Glutamatergic neuron (in vitro differentiated cells): ENCODE results near the gene NELL2. TPM values are rescaled to one million over a fixed set of nuclear protein-coding genes. Genes with fewer than 3 reads are reported as not detected.
A peak's percentile ranks its signal among the peaks of the same experiment; 100 is the strongest.

ENCODE experiments used
- DNase-seq: peaks from one replicate; pipeline ENCODE4 v3.0.0; 2022
- H3K27ac Mint-ChIP-seq: one replicate; pipeline ENCODE4 v1.8.0; 2020; ENCODE audit warnings: mild to moderate bottlenecking, mixed read lengths, inconsistent platforms; ENCODE audit not compliant: unreplicated experiment
- H3K27me3 Mint-ChIP-seq: one replicate; pipeline ENCODE4 v1.8.0; 2020; ENCODE audit warnings: mild to moderate bottlenecking, moderate library complexity, mixed read lengths, inconsistent platforms; ENCODE audit not compliant: unreplicated experiment
- H3K36me3 Mint-ChIP-seq: one replicate; pipeline ENCODE4 v1.8.0; 2020; ENCODE audit warnings: mild to moderate bottlenecking, mixed read lengths, inconsistent platforms; ENCODE audit not compliant: unreplicated experiment
- H3K4me1 Mint-ChIP-seq: one replicate; pipeline ENCODE4 v1.8.0; 2020; ENCODE audit warnings: mild to moderate bottlenecking, low read depth, mixed read lengths, inconsistent platforms; ENCODE audit not compliant: unreplicated experiment
- H3K4me3 Mint-ChIP-seq: one replicate; pipeline ENCODE4 v1.8.0; 2020; ENCODE audit warnings: mild to moderate bottlenecking, mixed read lengths, inconsistent platforms; ENCODE audit not compliant: unreplicated experiment
- H3K9me3 Mint-ChIP-seq: one replicate; pipeline ENCODE4 v1.8.0; 2020; ENCODE audit warnings: mild to moderate bottlenecking, moderate library complexity, mixed read lengths, inconsistent platforms; ENCODE audit not compliant: unreplicated experiment
- CTCF ChIP-seq: fragments of 200-600 bp; sonication (generic); IDR thresholded peaks from one replicate; pipeline ENCODE4 v1.5.0; 2021; ENCODE audit not compliant: partially characterized antibody, unreplicated experiment
- total RNA-seq: library from RNA; stranded (reverse); fragmentation: NEBNext Ultra II Directional; extraction: Animal tissue kit (Norgen Biotek cat#: 25700); gene quantifications from one replicate; pipeline ENCODE4 v1.2.1, GENCODE V29; 2021; ENCODE audit not compliant: unreplicated experiment

NELL2 gene
- total RNA-seq, 1 donor from 2014 or later = 140 TPM

GRCh38 chr12:44537354-44537753 is 338.8 kb downstream of the NELL2 start:
- Mint-ChIP-seq H3K9me3 (no peaks in the 10 kb centered on the region), H3K36me3 (peaks cover 5% of the 10 kb centered on the region), H3K27ac (no peak overlapping the region), H3K4me1 (peaks cover 3% of the 10 kb centered on the region), H3K4me3 (no peak overlapping the region), H3K27me3 (peaks cover 4% of the 10 kb centered on the region)
- DNase-seq = no peak
- TF ChIP-seq CTCF = no peak

DNA sequence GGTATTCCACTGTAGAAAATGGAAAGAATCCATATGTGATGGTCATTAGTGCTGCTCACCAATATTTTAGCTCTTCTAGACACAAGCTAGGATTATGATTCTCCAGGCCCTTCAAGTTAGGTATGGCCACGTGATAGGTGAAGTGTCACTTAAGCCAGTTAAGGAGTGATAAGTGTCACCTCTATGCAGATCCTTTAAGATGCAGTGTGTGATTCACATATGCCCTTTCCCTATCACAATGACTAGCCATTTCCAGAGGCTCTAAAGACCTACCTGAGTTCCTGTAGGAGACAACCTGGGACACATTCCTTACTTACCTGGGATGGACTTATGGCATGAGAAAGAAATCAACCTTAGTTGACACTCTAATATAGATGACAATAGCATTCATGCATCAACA is 343.2 kb downstream of the NELL2 start:
- no peak for DNase-seq
- H3K4me1 Mint-ChIP-seq = peaks cover 3% of the 10 kb centered on the region
- peaks cover 2% of the 10 kb centered on the region for H3K27me3 Mint-ChIP-seq
- TF ChIP-seq CTCF = no peak
- H3K36me3 Mint-ChIP-seq = peaks cover 5% of the 10 kb centered on the region
- H3K27ac Mint-ChIP-seq = no peak overlapping the region
- H3K9me3 Mint-ChIP-seq = no peaks in the 10 kb centered on the region
- no peak overlapping the region for H3K4me3 Mint-ChIP-seq

- Mint-ChIP-seq H3K4me3 (no peak overlapping the region), H3K9me3 (no peaks in the 10 kb centered on the region)
- DNase-seq = no peak
Observed at GRCh38 chr12:44531320-44531971, 344.7 kb downstream of the NELL2 start.

GRCh38 chr12:44526655-44527182 is 349.4 kb downstream of the NELL2 start:
- Mint-ChIP-seq H3K27me3 (no peaks in the 10 kb centered on the region), H3K4me3 (no peak overlapping the region), H3K36me3 (no peaks in the 10 kb centered on the region), H3K27ac (no peak overlapping the region), H3K9me3 (no peaks in the 10 kb centered on the region), H3K4me1 (peaks cover 2% of the 10 kb centered on the region)
- DNase-seq = no peak
- peak; percentile 47 for TF ChIP-seq CTCF

More at GRCh38 chr12:44531320-44531971, 344.7 kb downstream of the NELL2 start:
- H3K36me3 Mint-ChIP-seq = peaks cover 5% of the 10 kb centered on the region
- peaks cover 2% of the 10 kb centered on the region for H3K27me3 Mint-ChIP-seq
- no peaks in the 10 kb centered on the region for H3K4me1 Mint-ChIP-seq
- H3K27ac Mint-ChIP-seq = no peak overlapping the region
- no peak for TF ChIP-seq CTCF

DNA sequence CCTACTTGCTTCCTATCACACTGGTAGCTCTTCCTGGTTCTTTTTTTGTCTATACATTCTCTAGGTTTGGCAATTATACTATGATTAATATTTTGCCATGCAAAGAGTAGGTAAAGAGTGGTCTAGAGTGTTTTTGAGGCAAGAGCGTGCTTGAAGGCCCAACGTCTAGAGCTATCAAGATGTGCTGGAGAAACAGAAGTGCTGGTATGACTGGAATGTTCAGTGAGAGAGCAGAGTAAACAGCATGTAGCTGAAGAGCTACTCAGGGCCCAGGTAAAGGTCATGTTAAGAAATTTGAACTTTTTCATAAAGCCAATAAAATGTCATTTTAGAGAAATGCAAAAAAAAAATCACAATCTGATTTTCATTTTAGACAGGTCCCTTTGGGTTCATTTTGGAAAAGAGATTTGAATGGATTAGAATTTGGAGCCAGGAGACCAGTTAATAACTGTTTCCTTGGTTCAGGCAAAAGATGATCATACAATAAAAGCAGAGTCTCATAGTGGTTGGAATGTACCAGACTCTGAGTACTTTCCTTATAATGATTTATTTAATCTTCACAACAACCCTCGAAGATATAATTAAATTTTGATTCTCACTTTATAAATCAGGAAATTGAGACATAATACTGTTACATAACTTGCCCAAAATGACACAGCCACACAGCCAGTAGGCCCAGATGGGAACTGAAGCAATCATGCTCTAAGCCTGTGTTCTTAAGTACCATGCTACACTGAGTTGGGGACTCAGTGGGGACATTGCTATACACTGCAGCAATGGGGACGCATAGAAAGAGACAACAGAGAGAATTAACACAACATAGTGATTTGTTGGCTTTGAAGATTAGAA is 350.1 kb downstream of the NELL2 start:
- H3K36me3 Mint-ChIP-seq = no peaks in the 10 kb centered on the region
- DNase-seq = no peak
- H3K4me1 Mint-ChIP-seq = peaks cover 2% of the 10 kb centered on the region
- no peak overlapping the region for H3K4me3 Mint-ChIP-seq
- TF ChIP-seq CTCF = no peak
- no peaks in the 10 kb centered on the region for H3K27me3 Mint-ChIP-seq
- no peaks in the 10 kb centered on the region for H3K9me3 Mint-ChIP-seq
- H3K27ac Mint-ChIP-seq = no peak overlapping the region
